ENCODE measurements around the gene ADI1.

DNA sequence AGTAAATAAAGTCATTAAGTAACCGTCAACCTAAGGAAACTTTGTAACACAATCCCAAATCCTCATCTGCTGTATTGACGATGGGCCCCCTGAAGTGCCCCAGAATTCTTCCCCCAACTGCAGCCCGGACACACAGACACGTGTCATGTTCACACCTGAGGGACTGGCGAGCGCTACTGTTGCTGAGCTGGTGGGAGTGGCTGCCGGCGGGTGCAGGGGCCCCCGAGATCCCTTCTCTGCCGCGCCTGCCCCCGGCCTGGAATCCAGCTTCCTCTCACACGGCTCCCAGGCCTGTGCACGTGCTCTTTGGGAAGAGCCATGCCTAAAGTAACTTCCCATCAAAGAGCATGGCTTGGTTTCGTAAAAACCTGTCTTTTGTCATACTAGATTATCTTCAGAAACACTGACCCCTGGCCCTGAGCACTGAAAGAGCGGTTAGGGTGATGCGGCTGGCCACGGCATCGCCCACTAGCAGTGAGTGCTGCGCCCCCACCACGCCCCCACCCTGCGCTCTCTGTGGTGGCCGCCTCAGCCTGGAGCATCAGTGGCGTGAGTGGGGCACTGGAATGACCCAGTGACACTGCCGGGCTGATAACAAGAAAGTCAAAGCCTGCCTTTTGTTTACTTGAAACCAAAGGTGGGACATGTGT is 56.0 kb downstream of the ADI1 start:
- TF ChIP-seq, protein P1, sequence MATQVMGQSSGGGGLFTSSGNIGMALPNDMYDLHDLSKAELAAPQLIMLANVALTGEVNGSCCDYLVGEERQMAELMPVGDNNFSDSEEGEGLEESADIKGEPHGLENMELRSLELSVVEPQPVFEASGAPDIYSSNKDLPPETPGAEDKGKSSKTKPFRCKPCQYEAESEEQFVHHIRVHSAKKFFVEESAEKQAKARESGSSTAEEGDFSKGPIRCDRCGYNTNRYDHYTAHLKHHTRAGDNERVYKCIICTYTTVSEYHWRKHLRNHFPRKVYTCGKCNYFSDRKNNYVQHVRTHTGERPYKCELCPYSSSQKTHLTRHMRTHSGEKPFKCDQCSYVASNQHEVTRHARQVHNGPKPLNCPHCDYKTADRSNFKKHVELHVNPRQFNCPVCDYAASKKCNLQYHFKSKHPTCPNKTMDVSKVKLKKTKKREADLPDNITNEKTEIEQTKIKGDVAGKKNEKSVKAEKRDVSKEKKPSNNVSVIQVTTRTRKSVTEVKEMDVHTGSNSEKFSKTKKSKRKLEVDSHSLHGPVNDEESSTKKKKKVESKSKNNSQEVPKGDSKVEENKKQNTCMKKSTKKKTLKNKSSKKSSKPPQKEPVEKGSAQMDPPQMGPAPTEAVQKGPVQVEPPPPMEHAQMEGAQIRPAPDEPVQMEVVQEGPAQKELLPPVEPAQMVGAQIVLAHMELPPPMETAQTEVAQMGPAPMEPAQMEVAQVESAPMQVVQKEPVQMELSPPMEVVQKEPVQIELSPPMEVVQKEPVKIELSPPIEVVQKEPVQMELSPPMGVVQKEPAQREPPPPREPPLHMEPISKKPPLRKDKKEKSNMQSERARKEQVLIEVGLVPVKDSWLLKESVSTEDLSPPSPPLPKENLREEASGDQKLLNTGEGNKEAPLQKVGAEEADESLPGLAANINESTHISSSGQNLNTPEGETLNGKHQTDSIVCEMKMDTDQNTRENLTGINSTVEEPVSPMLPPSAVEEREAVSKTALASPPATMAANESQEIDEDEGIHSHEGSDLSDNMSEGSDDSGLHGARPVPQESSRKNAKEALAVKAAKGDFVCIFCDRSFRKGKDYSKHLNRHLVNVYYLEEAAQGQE (IDR thresholded peaks at IDR 0.05): no peak
- TF ChIP-seq, protein P2, sequence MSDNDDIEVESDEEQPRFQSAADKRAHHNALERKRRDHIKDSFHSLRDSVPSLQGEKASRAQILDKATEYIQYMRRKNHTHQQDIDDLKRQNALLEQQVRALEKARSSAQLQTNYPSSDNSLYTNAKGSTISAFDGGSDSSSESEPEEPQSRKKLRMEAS (IDR thresholded peaks at IDR 0.05): no peak
- TF ChIP-seq, protein P3, sequence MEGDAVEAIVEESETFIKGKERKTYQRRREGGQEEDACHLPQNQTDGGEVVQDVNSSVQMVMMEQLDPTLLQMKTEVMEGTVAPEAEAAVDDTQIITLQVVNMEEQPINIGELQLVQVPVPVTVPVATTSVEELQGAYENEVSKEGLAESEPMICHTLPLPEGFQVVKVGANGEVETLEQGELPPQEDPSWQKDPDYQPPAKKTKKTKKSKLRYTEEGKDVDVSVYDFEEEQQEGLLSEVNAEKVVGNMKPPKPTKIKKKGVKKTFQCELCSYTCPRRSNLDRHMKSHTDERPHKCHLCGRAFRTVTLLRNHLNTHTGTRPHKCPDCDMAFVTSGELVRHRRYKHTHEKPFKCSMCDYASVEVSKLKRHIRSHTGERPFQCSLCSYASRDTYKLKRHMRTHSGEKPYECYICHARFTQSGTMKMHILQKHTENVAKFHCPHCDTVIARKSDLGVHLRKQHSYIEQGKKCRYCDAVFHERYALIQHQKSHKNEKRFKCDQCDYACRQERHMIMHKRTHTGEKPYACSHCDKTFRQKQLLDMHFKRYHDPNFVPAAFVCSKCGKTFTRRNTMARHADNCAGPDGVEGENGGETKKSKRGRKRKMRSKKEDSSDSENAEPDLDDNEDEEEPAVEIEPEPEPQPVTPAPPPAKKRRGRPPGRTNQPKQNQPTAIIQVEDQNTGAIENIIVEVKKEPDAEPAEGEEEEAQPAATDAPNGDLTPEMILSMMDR (IDR thresholded peaks at IDR 0.05; ENCODE audit: low read depth, low read length, missing input control): no peak
- TF ChIP-seq EGR1 (IDR thresholded peaks at IDR 0.05; ENCODE audit: low read depth in 2 of 2): no peak
- no peak for TF ChIP-seq JUND (IDR thresholded peaks at IDR 0.05)
- no peak for TF ChIP-seq RAD21 (IDR thresholded peaks at IDR 0.05)
- TF ChIP-seq TAF1 (conservative IDR thresholded peaks at IDR 0.05): no peak
